NCI-H2081 treated with DMSO at 0.1 percent for 48 hours (cell line): ENCODE results near the gene THADA.
"Not testable (repeated sequence)": the region's sequence is repeated elsewhere in the genome, so short reads cannot be mapped to it uniquely, and the experiment has no call there.

Source experiments
- DNase-seq: peaks from one replicate; lab custom pipeline; 2025; lab: John Stamatoyannopoulos, UW

THADA gene

GRCh38 chr2:43207553-43208300, 388.1 kb downstream of the THADA start:
- no peak for DNase-seq

DNA sequence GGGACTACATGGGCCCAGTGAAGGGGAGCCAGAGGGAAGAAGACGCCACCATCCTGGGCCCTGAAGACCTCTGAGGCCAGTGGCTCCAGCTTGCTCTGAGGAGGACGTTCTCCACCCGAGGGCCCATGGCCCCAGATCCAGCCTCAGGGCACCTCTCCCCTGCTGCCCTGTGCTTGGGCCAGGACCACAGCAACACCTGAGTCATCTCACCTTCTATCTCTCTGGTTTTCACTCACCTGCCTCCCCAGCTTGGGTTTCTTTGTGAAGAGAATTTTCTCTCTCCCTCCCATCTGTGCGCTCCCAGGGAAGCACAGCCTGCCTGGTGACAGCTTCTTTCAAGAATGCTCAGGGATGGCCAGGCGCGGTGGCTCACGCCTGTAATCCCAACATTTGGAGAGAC, 389.2 kb downstream of the THADA start:
- no peak for DNase-seq

DNA sequence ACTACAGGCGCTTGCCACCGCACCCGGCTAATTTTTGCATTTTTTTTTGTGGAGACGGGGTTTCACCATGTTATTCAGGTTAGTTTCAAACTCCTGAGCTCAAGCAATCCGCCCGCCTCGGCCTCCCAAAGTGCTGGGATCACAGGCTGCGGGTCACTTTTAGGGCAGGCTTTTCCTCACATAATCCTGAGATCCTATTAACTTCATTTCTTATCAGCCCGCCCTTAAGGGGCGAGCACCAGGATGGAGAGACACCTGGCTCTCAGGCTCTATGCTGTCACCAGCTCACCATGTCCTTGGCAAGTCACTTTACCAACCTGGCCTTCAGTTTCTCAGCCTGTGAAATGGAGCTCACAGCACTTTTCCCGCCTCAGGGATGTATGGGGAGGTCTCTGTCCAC, 392.5 kb downstream of the THADA start:
- no peak for DNase-seq

- DNase-seq = no peak
Measured at GRCh38 chr2:43202289-43202688, 393.5 kb downstream of the THADA start.

DNA sequence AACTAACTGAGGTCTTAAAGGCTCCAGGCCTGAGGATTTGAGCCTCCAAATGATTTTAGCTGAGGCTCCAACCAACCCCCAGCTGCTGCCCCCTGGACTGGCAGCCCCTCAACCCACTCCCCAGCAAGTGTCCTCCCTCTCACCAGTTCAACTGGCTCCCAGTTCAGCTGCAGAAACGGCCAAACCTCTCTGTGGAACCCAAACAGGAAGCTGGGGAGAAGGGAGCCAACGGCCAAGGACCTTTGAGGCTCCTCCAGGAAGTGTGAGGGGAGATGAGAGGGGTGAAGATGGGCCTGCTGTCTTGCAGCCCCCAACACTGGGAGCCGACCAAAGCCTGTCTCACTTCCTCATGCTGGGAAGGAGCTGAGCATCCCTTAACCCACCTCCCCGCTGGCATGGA, 394.3 kb downstream of the THADA start:
- no peak for DNase-seq

DNA sequence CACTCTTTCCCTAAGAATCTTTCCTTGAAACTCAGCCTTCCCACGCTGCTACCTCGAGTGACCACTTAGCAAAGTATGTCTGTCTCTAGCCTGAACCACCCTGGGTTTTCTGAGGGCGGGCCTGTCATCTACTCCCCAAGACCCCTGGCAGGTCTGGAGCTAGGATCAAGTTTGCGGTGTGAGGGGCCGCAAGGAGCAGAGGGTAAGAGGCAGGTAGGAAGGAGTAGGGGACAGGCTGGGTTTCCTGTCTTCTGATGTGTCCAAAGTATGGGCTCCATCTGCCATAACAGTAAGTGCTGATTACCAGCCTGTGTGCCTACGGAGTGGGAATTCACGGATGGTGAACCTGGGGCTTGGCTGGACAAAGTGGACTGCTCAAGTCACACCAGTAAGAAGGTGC, 394.8 kb downstream of the THADA start:
- no peak for DNase-seq

GRCh38 chr2:43199492-43200488, 396.0 kb downstream of the THADA start:
- DNase-seq = no peak

DNA sequence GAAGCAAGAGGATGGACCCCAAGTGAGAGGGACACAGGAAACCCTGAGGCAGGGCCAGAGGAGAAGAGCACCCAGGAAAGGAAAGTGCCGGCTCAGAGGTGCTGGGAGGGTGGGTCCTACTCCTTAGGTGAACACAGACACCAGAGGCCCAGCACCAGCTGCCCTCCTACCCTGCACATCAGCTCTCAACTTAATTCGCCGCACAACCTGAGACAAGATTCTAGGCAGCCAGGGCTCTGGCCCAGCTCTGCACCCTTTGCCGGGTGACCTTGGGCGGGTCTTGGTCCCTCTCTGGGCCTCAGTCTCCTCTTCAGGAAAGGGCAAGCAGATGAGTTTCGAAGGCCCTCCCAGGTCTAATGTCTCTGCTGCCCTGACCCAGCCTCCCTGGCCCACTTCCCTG, 397.6 kb downstream of the THADA start:
- no peak for DNase-seq

DNA sequence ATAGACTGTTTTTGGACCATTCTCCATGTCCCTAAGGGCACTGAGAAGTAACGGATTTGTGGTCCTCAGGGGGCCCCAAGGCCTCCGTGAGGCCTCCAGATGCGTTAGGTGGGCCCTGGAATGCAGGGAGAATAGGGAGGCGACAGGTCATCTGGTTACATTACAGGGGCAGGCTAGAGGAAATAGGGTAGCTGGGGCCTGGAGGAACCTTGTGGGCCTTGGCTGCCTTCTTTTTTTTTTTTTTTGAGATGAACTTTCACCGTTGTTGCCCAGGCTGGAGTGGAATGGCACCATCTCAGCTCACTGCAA, 398.3 kb downstream of the THADA start:
- no peak for DNase-seq

- no peak for DNase-seq
Measured at GRCh38 chr2:43196768-43197587, 398.9 kb downstream of the THADA start.

DNA sequence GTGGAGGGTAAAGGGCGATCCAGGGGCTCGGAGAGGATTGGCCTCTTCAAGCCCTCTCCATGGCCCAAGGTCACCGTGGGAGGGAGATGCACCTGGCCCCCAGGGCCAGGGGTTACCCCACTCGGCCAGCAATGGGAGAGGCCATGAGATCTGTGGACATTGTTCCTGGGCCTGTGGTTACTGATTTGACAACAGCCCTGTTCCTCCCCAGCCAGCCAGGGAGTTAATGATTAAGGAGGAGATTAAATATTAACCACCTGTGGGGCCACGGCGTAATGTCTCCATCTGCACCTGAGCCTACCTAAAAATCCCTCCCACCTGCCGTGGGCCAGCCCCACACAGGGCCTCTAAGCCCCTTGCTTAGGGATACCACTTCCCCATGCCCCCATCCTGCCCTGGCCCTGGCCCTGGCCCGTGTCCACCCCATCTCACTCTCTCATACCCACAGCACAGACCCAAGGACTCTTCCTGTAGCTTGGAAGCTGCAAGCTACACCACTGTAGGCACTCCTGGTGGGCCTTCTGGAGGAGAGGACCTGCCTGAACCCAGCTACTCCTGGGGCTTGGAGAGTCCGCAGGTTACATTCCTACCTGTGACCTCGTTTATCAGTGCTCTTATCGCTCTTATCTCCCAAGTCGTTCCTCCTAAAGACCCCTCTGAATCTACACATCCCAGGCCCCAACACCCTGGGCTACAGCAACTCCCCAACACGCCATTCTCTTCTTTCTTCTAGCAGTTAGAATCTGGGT, 401.5 kb downstream of the THADA start:
- DNase-seq = no peak

DNA sequence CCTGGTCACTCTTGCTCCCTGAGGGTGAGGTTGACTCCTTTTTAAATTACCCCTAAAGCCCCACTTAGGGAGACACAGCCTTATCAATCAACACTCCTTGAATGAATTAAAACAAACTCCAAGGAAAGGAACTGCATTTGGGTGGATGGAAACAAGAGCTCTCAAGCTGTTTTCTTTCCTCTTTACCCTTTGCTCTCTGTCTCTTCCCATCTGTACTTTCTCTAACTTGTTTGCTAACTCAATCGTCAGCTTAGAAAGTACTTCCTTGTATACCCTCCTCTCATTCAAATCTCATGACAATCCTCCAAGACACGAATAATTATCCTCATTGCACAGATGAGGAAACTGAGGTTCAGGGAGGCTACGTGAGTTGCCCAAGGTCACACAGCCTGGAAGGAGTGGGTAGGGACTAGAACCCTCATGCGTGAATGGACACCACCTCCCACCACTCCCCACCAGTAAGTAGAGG, 402.2 kb downstream of the THADA start:
- no peak for DNase-seq

GRCh38 chr2:43192744-43193651, 402.8 kb downstream of the THADA start:
- DNase-seq = no peak

DNA sequence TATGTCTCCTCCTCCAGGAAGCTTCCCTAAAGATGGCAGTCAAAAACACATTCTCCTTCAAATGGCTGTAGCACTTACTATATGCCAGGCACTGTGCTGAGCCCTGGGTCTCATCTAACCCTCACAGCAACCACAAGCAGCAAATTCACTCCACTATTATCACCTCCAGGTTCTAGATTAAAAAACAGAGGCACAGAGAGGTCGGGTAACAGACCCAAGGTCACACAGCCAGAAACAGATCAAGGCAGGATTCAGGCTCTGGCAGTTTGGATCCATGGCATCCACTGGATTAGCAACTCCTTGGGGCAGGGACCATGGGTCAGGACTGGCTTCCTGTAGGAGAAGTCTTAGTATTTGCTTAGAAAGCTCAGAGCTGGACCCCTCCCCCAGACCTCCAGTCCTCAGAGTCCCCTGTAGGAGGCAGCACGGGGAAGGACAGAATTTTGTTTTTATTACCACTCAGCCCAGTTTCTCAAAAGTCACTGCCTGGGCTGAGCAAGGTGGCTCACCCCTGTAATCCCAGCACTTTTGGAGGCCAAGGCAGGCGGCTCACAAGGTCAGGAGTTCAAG, 403.8 kb downstream of the THADA start:
- DNase-seq = no peak

DNA sequence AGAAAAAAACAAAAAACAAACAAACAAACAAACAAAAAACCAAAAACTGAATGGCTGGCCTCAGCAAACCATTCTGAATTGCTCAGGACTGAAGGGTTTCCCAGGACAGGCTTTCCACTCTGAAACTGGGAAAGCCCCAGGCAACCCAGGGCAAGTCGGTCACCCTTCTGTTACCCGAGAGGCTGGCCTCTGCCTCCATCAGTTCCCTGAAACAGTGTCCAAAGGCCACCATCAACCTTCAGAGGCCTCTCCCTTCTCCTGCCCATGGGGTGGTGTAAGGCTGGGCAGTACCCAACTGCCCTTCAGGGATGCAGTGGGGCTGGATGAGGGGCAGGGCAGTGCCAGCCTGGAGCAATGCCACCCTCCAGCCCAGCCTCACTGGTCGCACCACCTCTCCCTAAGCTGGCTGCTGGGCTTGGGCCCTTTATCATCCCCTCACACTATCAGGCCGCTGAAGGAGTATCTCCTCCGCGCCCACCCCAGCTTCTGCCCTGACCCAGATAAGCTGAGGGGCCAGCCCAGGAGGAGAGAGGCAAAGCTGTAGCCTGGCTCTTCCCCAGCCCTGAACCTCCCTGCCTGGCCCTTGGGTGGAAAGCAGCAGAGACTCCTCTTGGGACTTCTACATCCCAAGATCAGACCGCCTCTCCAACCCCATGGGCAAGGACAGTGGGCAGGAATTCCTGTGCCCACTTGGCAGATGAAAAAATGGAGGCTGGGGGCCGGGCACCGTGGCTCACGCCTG, 405.4 kb downstream of the THADA start:
- DNase-seq = no peak

- not testable (repeated sequence) for DNase-seq
Measured at GRCh38 chr2:43189861-43190260, 406.0 kb downstream of the THADA start.

- DNase-seq = no peak
Measured at GRCh38 chr2:43188561-43189386, 407.1 kb downstream of the THADA start.

- DNase-seq = no peak
Measured at GRCh38 chr2:43186679-43187374, 409.0 kb downstream of the THADA start.
